ENCODE results near the gene TXNDC8.

Gene TXNDC8

DNA sequence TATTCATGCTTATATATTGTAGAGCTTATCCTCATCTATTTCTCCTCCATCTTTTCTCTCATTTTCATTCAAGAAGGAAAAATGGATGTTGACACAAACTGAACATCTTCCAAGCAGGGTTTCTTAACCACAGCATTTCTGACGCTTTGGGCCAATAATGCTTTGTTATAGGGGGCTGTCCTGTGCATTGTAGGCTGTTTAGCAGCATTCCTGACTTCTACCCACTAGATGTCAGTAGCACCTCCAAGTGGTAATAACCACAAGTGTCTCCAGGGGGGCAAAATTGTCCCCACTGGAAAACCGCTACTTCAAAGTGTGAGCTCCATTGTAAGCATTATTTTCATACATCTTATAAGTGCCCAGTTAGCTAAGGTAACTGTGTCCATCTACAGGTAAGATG lies 2.6 kb upstream of the TXNDC8 start:
- Mint-ChIP-seq H3K4me3 (no peak overlapping the region), H3K36me3 (ENCODE audit: insufficient read depth) (no peaks in the 10 kb centered on the region), H3K4me1 (ENCODE audit: low read depth in 2 of 2) (no peaks in the 10 kb centered on the region), H3K9me3 (no peaks in the 10 kb centered on the region), H3K27me3 (peaks cover 9 to 12% of the 10 kb centered on the region in 2 donors), H3K27ac (no peak overlapping the region)
- DNase-seq (no peak), ATAC-seq (replicated peaks) (no peak)

GRCh38 chr9:110338143-110338542 lies 480 bp upstream of the TXNDC8 start:
- Mint-ChIP-seq H3K4me3 (no peak overlapping the region), H3K9me3 (no peaks in the 10 kb centered on the region), H3K27ac (no peak overlapping the region), H3K27me3 (peaks cover 11 to 14% of the 10 kb centered on the region in 2 donors), H3K36me3 (ENCODE audit: insufficient read depth) (no peaks in the 10 kb centered on the region), H3K4me1 (ENCODE audit: low read depth in 2 of 2) (no peaks in the 10 kb centered on the region)
- no peak for ATAC-seq (replicated peaks)
- DNase-seq = no peak

DNA sequence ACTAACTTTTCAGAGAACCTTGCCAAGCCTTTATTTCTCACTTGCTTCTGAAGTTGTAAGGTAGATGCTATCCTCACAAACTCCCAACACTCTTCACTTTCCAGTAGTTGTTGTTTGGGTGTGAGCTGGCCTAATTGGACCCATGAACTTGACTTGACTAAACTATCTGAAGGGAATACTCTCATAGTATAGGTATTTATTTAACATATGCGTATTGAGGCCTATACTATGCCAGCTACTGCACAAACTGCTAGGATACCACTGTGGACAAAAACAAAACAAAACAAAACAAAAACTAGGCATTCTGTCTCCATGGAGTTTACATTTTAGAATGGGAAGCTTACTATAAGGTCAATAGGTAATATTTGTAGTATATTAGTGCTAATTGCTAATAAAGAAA lies 1.3 kb downstream of the TXNDC8 start:
- H3K4me1 Mint-ChIP-seq (ENCODE audit: low read depth in 2 of 2) = no peaks in the 10 kb centered on the region
- H3K4me3 Mint-ChIP-seq = no peak overlapping the region
- ATAC-seq (replicated peaks) = no peak
- H3K36me3 Mint-ChIP-seq (ENCODE audit: insufficient read depth) = no peaks in the 10 kb centered on the region
- peaks cover 11 to 14% of the 10 kb centered on the region in 2 donors for H3K27me3 Mint-ChIP-seq
- no peak overlapping the region for H3K27ac Mint-ChIP-seq
- H3K9me3 Mint-ChIP-seq = no peaks in the 10 kb centered on the region
- DNase-seq = no peak

DNA sequence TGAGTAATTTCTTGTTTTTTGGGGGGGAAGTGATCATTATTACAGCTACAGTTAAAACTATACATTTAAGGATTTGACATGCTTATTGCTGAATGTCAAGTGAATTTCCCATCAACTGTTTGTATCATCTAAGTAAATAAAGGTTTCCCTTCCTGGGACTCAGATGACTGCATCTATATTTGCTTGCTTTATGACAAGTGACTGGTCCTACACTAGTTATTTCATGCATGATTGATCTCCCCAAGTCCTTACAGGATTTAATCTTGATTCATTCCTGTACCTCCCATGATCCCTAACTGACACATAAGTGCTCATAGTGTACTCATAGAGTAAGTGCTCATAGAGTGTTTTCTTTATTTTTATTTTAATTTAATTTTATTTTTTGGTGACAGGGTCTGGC lies 2.8 kb downstream of the TXNDC8 start:
- H3K4me1 Mint-ChIP-seq (ENCODE audit: low read depth in 2 of 2) = no peaks in the 10 kb centered on the region

DNA sequence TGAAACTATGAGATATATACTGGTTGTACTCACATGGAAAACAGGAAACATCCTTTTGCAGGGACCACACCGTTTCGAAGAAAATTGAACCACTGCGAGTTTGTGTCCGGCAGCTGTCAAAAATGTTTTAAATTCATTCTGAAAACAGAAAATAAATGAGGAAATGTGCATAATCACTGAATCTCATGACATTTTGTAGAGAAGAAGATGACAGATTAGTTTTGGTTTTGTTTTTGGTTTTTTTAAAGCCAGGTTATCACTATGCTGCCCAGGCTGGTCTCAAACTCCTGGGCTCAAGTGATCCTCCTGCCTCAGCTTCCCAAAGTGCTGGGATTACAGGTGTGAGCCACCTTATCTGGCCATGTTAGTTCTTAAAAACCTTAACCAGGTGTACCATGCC lies 3.5 kb downstream of the TXNDC8 start:
- no peaks in the 10 kb centered on the region for H3K4me1 Mint-ChIP-seq (ENCODE audit: low read depth in 2 of 2)
- H3K27ac Mint-ChIP-seq = no peak overlapping the region
- H3K9me3 Mint-ChIP-seq = no peaks in the 10 kb centered on the region
- ATAC-seq (replicated peaks) = no peak
- H3K36me3 Mint-ChIP-seq (ENCODE audit: insufficient read depth) = no peaks in the 10 kb centered on the region
- DNase-seq = no peak
- H3K27me3 Mint-ChIP-seq = peaks cover 11 to 14% of the 10 kb centered on the region in 2 donors
- no peak overlapping the region for H3K4me3 Mint-ChIP-seq

More for the DNA sequence above, 2.8 kb downstream of the TXNDC8 start:
- peaks cover 11 to 14% of the 10 kb centered on the region in 2 donors for H3K27me3 Mint-ChIP-seq
- ATAC-seq (replicated peaks) (no peak), DNase-seq (no peak)
- H3K36me3 Mint-ChIP-seq (ENCODE audit: insufficient read depth) = no peaks in the 10 kb centered on the region
- H3K9me3 Mint-ChIP-seq = no peaks in the 10 kb centered on the region
- H3K4me3 Mint-ChIP-seq = no peak overlapping the region
- H3K27ac Mint-ChIP-seq = no peak overlapping the region

- DNase-seq (no peak), ATAC-seq (replicated peaks) (no peak)
- H3K4me1 Mint-ChIP-seq (ENCODE audit: low read depth in 2 of 2) = no peaks in the 10 kb centered on the region
- no peak overlapping the region for H3K4me3 Mint-ChIP-seq
- no peaks in the 10 kb centered on the region for H3K36me3 Mint-ChIP-seq (ENCODE audit: insufficient read depth)
- H3K27ac Mint-ChIP-seq = no peak overlapping the region
- H3K9me3 Mint-ChIP-seq = no peaks in the 10 kb centered on the region
- H3K27me3 Mint-ChIP-seq = peaks cover 7 to 18% of the 10 kb centered on the region in 2 donors
Observed at GRCh38 chr9:110332766-110333165, 4.9 kb downstream of the TXNDC8 start.

DNA sequence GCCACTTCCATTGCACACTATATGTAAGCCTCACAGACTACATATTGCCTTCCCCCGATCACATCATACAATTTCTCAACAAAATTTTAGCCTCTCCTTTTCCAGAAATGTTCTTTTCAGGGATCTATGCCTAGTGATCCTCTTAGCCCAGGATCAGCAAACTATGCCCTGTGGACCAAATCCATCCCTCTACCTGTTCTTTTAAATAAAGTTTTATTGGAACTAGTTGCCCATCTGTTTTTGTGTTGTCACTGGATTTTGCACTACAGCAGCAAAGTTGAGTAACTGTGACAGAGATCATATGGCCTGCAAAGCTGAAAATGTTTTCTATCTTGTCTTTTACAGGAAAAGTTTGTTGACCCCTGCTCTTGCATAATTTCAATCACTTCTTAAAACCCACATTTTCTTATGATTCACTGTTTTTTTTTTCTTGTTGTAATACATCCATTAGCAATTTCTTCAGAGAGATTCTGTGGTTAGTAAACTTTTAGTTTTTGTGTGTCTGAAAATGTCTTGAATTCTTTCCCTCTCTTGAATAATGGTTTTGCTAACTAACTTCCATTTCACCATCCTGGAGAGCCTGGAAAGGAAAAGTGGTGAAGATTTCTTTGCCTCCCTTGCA lies 7.1 kb downstream of the TXNDC8 start:
- Mint-ChIP-seq H3K36me3 (ENCODE audit: insufficient read depth) (no peaks in the 10 kb centered on the region), H3K4me1 (ENCODE audit: low read depth in 2 of 2) (no peaks in the 10 kb centered on the region), H3K27me3 (peaks cover 5 to 13% of the 10 kb centered on the region in 2 donors), H3K4me3 (no peak overlapping the region), H3K9me3 (no peaks in the 10 kb centered on the region), H3K27ac (no peak overlapping the region)
- no peak for DNase-seq
- ATAC-seq (replicated peaks) = no peak

DNA sequence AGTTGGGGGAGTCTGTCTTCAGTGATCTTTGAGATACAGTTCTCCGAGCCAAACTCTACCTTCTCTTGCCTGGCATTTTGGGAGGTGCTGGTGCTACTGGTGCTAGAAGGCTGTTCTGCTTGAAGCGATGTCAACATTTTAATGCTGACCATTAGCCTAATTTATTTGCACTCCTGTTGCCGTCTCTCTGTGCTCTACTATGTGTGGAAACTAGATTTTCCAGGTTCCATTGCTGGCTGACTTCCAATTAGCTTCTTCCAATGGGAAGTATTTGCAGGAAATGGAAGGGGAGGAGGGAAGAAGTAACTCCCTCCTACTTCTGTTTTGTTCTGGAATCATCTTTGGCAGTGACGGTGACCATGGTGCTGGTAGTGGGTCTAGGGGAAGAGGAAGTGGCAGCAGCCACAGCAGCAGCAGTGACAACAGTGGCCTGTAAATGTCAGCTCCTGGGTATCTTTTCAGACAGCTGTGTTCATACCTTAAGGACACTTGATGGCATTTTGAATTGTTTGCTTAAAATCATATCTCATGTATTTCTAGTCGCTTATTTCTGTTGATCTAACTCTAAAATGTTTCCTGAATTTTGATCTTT lies 7.9 kb downstream of the TXNDC8 start:
- no peaks in the 10 kb centered on the region for H3K9me3 Mint-ChIP-seq
- DNase-seq = no peak
- H3K27me3 Mint-ChIP-seq = peaks cover 0 to 8% of the 10 kb centered on the region in 2 donors
- ATAC-seq (replicated peaks) = no peak
- no peak overlapping the region for H3K27ac Mint-ChIP-seq
- no peak overlapping the region for H3K4me3 Mint-ChIP-seq
- H3K4me1 Mint-ChIP-seq (ENCODE audit: low read depth in 2 of 2) = no peaks in the 10 kb centered on the region
- no peaks in the 10 kb centered on the region for H3K36me3 Mint-ChIP-seq (ENCODE audit: insufficient read depth)

- ATAC-seq (replicated peaks) (no peak), DNase-seq (no peak)
- Mint-ChIP-seq H3K4me3 (no peak overlapping the region), H3K27ac (no peak overlapping the region), H3K27me3 (peaks cover 0 to 8% of the 10 kb centered on the region in 2 donors), H3K4me1 (ENCODE audit: low read depth in 2 of 2) (no peaks in the 10 kb centered on the region), H3K36me3 (ENCODE audit: insufficient read depth) (no peaks in the 10 kb centered on the region), H3K9me3 (no peaks in the 10 kb centered on the region)
Observed at GRCh38 chr9:110328763-110329162, 8.9 kb downstream of the TXNDC8 start.

GRCh38 chr9:110327716-110328115 lies 9.9 kb downstream of the TXNDC8 start:
- Mint-ChIP-seq H3K9me3 (no peaks in the 10 kb centered on the region), H3K4me3 (no peak overlapping the region), H3K27me3 (peaks cover 0 to 10% of the 10 kb centered on the region in 2 donors), H3K36me3 (ENCODE audit: insufficient read depth) (no peaks in the 10 kb centered on the region), H3K4me1 (ENCODE audit: low read depth in 2 of 2) (no peaks in the 10 kb centered on the region), H3K27ac (no peak overlapping the region)
- ATAC-seq (replicated peaks) (no peak), DNase-seq (no peak)

GRCh38 chr9:110323818-110324217 lies 13.8 kb downstream of the TXNDC8 start:
- Mint-ChIP-seq H3K27ac (no peak overlapping the region), H3K4me3 (no peak overlapping the region), H3K4me1 (ENCODE audit: low read depth in 2 of 2) (no peaks in the 10 kb centered on the region), H3K9me3 (no peaks in the 10 kb centered on the region), H3K36me3 (ENCODE audit: insufficient read depth) (no peaks in the 10 kb centered on the region), H3K27me3 (peaks cover 0 to 26% of the 10 kb centered on the region in 2 donors)
- no peak for ATAC-seq (replicated peaks)
- DNase-seq = no peak

DNA sequence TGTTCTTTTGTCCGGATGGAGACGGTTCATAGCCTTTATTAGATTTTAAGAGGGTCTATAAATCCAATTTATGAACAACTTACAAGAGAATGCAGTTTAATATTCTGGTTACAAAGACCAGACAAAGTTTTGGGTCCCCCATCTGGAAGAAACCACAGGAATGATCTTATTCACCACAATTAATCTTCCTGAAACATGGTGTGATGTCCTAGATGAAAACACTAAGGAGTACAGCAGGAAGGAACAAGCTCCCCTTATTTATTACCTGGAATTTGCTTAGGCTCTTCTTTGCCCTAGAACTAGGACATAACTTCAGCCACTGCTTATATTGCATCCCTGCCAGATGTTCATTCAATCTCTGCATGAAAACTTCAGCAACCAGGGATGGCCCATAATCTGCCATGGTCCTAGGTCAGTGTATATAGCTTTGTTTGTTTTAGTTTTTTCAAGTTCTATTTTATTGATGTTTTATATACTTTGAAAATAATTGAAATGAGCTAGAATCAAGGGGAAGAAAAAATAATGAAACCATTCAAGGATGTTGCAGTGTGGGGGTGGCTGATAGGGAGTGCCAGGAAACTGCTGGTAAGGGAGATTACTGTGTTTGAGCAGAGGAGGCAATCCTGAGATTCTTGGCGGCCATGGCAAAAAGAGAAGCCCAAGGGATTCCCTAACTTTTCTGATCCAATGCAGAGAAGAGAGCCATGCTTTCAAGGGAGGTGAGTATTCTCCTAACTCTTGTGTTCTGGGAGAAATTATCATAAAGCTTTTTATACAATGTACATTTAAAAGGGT lies 16.8 kb downstream of the TXNDC8 start:
- H3K27ac Mint-ChIP-seq = no peak overlapping the region

DNA sequence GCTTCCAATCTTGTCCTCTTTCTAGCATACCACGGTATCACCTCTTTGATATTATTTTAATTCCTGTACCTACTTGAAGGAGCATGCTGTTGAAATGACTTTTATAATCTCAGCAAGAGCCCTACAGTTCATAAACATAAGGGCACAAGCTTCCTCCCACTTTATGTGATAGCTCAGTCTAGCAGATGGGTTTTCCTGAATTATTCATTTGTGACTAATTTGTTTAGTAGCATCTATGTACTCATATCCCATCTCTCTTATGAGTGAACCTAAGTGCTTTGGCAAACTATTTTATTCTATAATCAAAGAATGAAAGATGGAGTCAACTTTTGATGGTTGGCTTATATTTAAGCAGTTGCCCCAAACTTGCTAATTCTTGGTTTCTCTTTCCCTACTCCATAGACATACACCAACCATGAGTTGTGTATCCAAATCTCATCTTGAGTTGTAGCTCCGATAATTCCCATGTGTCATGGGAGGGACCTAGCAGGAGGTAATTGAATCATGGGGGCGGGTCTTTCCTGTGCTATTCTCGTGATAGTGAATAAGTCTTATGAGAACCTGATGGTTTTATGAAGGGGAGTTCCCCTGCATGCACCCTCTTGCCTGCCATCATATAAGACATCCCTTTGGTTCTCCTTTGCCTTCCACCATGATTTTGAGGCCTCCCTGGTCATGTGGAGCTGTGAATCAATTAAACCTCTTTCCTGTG lies 17.7 kb downstream of the TXNDC8 start:
- Mint-ChIP-seq H3K27ac (no peak overlapping the region), H3K27me3 (peaks cover 7 to 17% of the 10 kb centered on the region in 2 donors), H3K4me3 (no peak overlapping the region), H3K36me3 (ENCODE audit: insufficient read depth) (no peaks in the 10 kb centered on the region), H3K4me1 (ENCODE audit: low read depth in 2 of 2) (peaks cover 7% of the 10 kb centered on the region in 2 donors), H3K9me3 (no peaks in the 10 kb centered on the region)
- no peak for DNase-seq
- ATAC-seq (replicated peaks) = no peak

More for the DNA sequence above, 16.8 kb downstream of the TXNDC8 start:
- Mint-ChIP-seq H3K9me3 (no peaks in the 10 kb centered on the region), H3K36me3 (ENCODE audit: insufficient read depth) (no peaks in the 10 kb centered on the region), H3K27me3 (peaks cover 7 to 17% of the 10 kb centered on the region in 2 donors), H3K4me1 (ENCODE audit: low read depth in 2 of 2) (peaks cover 7% of the 10 kb centered on the region in 2 donors), H3K4me3 (no peak overlapping the region)
- ATAC-seq (replicated peaks) = no peak
- no peak for DNase-seq
